GM23338 (cell line): Measurements from ENCODE around the gene CNNM4. TPM values are rescaled to one million over a fixed set of nuclear protein-coding genes. Genes with fewer than 3 reads are reported as not detected.

ENCODE experiments used
- ATAC-seq: fragments of 200-7000 bp; cut with Tn5 transposase; 3 replicates; pipeline ENCODE4 v1.9.1; 2020
- DNase-seq: peaks from one replicate; pipeline ENCODE4 v3.0.0-alpha.2; 2015; ENCODE audit warnings: low spot score
- H2AFZ ChIP-seq: fragments of 200-600 bp; sonication (generic); 2 replicates; pipeline ENCODE4 v1.8.0; 2016; ENCODE audit warnings: antibody characterized with exemption, mild to moderate bottlenecking, moderate library complexity
- H3F3A ChIP-seq: fragments of 200-600 bp; sonication (generic); replicated peaks from 2 replicates; pipeline ENCODE4 v1.8.0; 2017; ENCODE audit warnings: antibody characterized with exemption, mixed run types, low read depth
- H3K27ac ChIP-seq: fragments of 200-600 bp; sonication (generic); 2 replicates; pipeline ENCODE4 v1.6.1; 2016; ENCODE audit warnings: low read depth
- H3K27me3 ChIP-seq: fragments of 200-600 bp; sonication (generic); 2 replicates; pipeline ENCODE4 v1.8.0; 2016; ENCODE audit warnings: mild to moderate bottlenecking, mixed run types, moderate library complexity; ENCODE audit not compliant: insufficient read depth
- H3K36me3 ChIP-seq: fragments of 200-600 bp; sonication (generic); 2 replicates; pipeline ENCODE4 v1.8.0; 2016; ENCODE audit warnings: mild to moderate bottlenecking; ENCODE audit not compliant: insufficient read depth
- H3K4me1 ChIP-seq: fragments of 200-600 bp; sonication (generic); 2 replicates; pipeline ENCODE4 v1.8.0; 2016; ENCODE audit warnings: mild to moderate bottlenecking, moderate library complexity; ENCODE audit not compliant: insufficient read depth
- H3K4me2 ChIP-seq: fragments of 200-600 bp; sonication (generic); 2 replicates; pipeline ENCODE4 v1.7.1; 2017; ENCODE audit warnings: mixed run types
- H3K4me3 ChIP-seq: fragments of 200-600 bp; sonication (generic); 2 replicates; pipeline ENCODE4 v1.6.1; 2016; ENCODE audit warnings: mixed run types
- H3K79me2 ChIP-seq: fragments of 200-600 bp; sonication (generic); replicated peaks from 2 replicates; pipeline ENCODE4 v1.8.0; 2017; ENCODE audit warnings: mild to moderate bottlenecking; ENCODE audit not compliant: insufficient read depth
- H3K9me2 ChIP-seq: fragments of 200-600 bp; sonication (generic); 2 replicates; pipeline ENCODE4 v1.8.0; 2017; ENCODE audit not compliant: insufficient read depth
- H4K20me1 ChIP-seq: fragments of 200-600 bp; sonication (generic); replicated peaks from 2 replicates; pipeline ENCODE4 v1.8.0; 2017; ENCODE audit warnings: mild to moderate bottlenecking; ENCODE audit not compliant: insufficient read depth
- H3K27ac Mint-ChIP-seq: 2 replicates; pipeline ENCODE4 v1.8.0; 2020; ENCODE audit warnings: inconsistent platforms, mild to moderate bottlenecking, moderate library complexity, mixed read lengths
- H3K27me3 Mint-ChIP-seq: 3 replicates; pipeline ENCODE4 v1.8.0; 2022; ENCODE audit warnings: low read depth, mild to moderate bottlenecking, moderate library complexity, mixed read lengths, inconsistent platforms; ENCODE audit not compliant: insufficient read depth, poor library complexity
- H3K36me3 Mint-ChIP-seq: 3 replicates; pipeline ENCODE4 v1.8.0; 2021; ENCODE audit warnings: low read depth, mild to moderate bottlenecking, inconsistent platforms, moderate library complexity, mixed read lengths
- H3K4me1 Mint-ChIP-seq: 3 replicates; pipeline ENCODE4 v1.8.0; 2020; ENCODE audit warnings: mild to moderate bottlenecking, inconsistent platforms, mixed read lengths
- H3K4me3 Mint-ChIP-seq: 3 replicates; pipeline ENCODE4 v1.8.0; 2021; ENCODE audit warnings: moderate library complexity, mild to moderate bottlenecking, inconsistent platforms, mixed read lengths
- H3K9me3 Mint-ChIP-seq: 3 replicates; pipeline ENCODE4 v1.8.0; 2020; ENCODE audit warnings: moderate library complexity, mild to moderate bottlenecking, inconsistent platforms, mixed read lengths
- CREB1 ChIP-seq: fragments of 250-450 bp; sonication (Bioruptor Pico); IDR thresholded peaks from 2 replicates; pipeline ENCODE4 v1.5.0; 2020; ENCODE audit warnings: low read depth, mild to moderate bottlenecking, moderate library complexity
- EZH2 ChIP-seq: fragments of 200-600 bp; sonication (generic); IDR thresholded peaks from one replicate; pipeline ENCODE4 v1.8.0; 2017; ENCODE audit warnings: antibody characterized with exemption, mild to moderate bottlenecking, low read depth; ENCODE audit not compliant: unreplicated experiment
- EZH2phosphoT487 ChIP-seq: fragments of 200-600 bp; sonication (generic); IDR thresholded peaks from one replicate; pipeline ENCODE4 v1.8.1; 2018; ENCODE audit warnings: antibody characterized with exemption; ENCODE audit not compliant: unreplicated experiment
- JUNB ChIP-seq: IDR thresholded peaks from one replicate; pipeline ENCODE4 v1.6.1; 2016; ENCODE audit warnings: antibody characterized with exemption; ENCODE audit not compliant: unreplicated experiment
- NANOG ChIP-seq: IDR thresholded peaks from 2 replicates; pipeline ENCODE4 v1.6.1; 2016; ENCODE audit warnings: antibody characterized with exemption, borderline replicate concordance
- POLR2AphosphoS5 ChIP-seq: IDR thresholded peaks from 2 replicates; pipeline ENCODE4 v1.6.1; 2016; ENCODE audit warnings: antibody characterized with exemption, low read depth
- STAT1 ChIP-seq: IDR thresholded peaks from one replicate; pipeline ENCODE4 v1.6.1; 2016; ENCODE audit warnings: antibody characterized with exemption; ENCODE audit not compliant: unreplicated experiment
- ZNF114 ChIP-seq: fragments of 250-450 bp; sonication (Bioruptor Pico); IDR thresholded peaks from 2 replicates; pipeline ENCODE4 v1.5.0; 2020; ENCODE audit warnings: mild to moderate bottlenecking, moderate library complexity
- polyA plus RNA-seq: library from polyadenylated mRNA; unstranded; fragments of >200 nt; fragmentation: Nextera tagmentation; extraction: Ambion mirVana; gene quantifications from 2 replicates; pipeline ENCODE4 v1.2.1, GENCODE V29; 2016
- total RNA-seq: library from RNA; depleted of rRNA; stranded (reverse); fragments of >200 nt; shearing (Covaris generic); gene quantifications from 2 replicates; pipeline ENCODE4 v1.2.3, GENCODE V29; 2014
- TF ChIP-seq, protein P1 (sequence below): IDR thresholded peaks from 2 replicates; pipeline ENCODE4 v1.6.1; 2016; ENCODE audit warnings: antibody characterized with exemption
- TF ChIP-seq, protein P2 (sequence below), 2 experiments: fragments of 200-600 bp in 1 of 2; sonication (generic) in 1 of 2; conservative IDR thresholded peaks; 2 replicates each; pipeline versions ENCODE4 v1.5.1 to v1.6.1; 2016 to 2017; ENCODE audit warnings: antibody characterized with exemption in 2 of 2, low read depth in 2 of 2, mild to moderate bottlenecking in 2 of 2, moderate library complexity in 1 of 2
- TF ChIP-seq, protein P3 (sequence below): fragments of 250-450 bp; sonication (Bioruptor Pico); IDR thresholded peaks from 2 replicates; pipeline ENCODE4 v1.5.0; 2020; ENCODE audit warnings: mild to moderate bottlenecking, moderate library complexity
- TF ChIP-seq, protein P4 (sequence below): IDR thresholded peaks from one replicate; pipeline ENCODE4 v1.6.1; 2018; ENCODE audit warnings: antibody characterized with exemption; ENCODE audit not compliant: unreplicated experiment

CNNM4 gene
- total and polyA plus RNA-seq, 2 experiments from 2014 or later, result 2.9 to 12.9 TPM

DNA sequence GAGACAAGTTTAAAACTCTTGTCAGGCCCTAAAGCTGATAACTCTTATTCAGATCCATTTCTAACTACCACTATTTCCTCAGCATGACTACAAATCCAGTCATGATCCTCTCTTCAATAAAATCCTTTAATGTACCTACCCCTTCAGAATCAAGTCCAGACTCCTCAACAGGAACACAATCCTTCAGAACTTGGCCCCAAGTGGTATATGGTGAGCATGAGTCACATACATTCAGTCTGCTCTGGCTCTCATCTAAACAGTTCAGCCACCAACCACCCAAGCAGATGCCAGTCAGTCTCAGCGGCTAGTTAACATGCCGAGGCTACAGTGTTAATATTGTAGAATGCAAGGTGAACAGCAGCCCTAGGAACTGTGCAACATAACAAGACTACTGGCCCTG lies 30.5 kb upstream of the CNNM4 start (continued):
- TF ChIP-seq, protein P1, sequence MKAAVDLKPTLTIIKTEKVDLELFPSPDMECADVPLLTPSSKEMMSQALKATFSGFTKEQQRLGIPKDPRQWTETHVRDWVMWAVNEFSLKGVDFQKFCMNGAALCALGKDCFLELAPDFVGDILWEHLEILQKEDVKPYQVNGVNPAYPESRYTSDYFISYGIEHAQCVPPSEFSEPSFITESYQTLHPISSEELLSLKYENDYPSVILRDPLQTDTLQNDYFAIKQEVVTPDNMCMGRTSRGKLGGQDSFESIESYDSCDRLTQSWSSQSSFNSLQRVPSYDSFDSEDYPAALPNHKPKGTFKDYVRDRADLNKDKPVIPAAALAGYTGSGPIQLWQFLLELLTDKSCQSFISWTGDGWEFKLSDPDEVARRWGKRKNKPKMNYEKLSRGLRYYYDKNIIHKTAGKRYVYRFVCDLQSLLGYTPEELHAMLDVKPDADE, result no peak
- TF ChIP-seq NANOG (no peak), JUNB (no peak), STAT1 (no peak)

DNA sequence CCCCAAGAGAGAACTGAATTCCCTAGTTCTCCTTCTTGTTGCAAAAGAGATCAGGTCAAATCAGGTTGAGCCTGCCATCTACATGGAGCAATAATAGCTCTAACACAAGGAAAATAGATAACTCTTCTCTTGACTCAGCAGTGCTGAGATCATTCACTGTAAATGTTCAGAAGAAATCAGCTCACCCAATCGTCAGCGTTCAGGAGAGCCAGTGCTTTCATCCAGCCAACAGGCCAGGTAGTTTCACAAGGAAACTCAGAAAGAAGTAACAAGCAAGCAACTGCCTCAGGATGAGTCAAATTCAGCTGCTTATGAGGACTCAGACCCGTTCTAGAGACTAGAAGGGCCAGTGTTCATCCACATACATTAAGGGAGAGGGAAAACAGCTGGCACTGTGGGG lies 26.8 kb upstream of the CNNM4 start:
- peaks cover 2% of the 10 kb centered on the region; the same call in 1 of the 2 replicates for H3K4me1 ChIP-seq
- H3K4me3 ChIP-seq, result no peak overlapping the region
- no peaks in the 10 kb centered on the region for H3K9me3 Mint-ChIP-seq
- H3K9me2 ChIP-seq, result no peaks in the 10 kb centered on the region
- no peaks in the 10 kb centered on the region for H3K27me3 ChIP-seq
- ATAC-seq (no peak), DNase-seq (no peak)
- TF ChIP-seq, protein P2, sequence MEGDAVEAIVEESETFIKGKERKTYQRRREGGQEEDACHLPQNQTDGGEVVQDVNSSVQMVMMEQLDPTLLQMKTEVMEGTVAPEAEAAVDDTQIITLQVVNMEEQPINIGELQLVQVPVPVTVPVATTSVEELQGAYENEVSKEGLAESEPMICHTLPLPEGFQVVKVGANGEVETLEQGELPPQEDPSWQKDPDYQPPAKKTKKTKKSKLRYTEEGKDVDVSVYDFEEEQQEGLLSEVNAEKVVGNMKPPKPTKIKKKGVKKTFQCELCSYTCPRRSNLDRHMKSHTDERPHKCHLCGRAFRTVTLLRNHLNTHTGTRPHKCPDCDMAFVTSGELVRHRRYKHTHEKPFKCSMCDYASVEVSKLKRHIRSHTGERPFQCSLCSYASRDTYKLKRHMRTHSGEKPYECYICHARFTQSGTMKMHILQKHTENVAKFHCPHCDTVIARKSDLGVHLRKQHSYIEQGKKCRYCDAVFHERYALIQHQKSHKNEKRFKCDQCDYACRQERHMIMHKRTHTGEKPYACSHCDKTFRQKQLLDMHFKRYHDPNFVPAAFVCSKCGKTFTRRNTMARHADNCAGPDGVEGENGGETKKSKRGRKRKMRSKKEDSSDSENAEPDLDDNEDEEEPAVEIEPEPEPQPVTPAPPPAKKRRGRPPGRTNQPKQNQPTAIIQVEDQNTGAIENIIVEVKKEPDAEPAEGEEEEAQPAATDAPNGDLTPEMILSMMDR (conservative IDR thresholded peaks at IDR 0.05; ENCODE audit: low read depth in 2 of 2), result no peak
- no peak for TF ChIP-seq ZNF114 (CRISPR knock-in tag)
- no peak for TF ChIP-seq JUNB
- no peak for TF ChIP-seq CREB1 (CRISPR knock-in tag)
- TF ChIP-seq NANOG, result no peak
- no peak for TF ChIP-seq POLR2AphosphoS5
- no peak for TF ChIP-seq STAT1
- TF ChIP-seq, protein P3, sequence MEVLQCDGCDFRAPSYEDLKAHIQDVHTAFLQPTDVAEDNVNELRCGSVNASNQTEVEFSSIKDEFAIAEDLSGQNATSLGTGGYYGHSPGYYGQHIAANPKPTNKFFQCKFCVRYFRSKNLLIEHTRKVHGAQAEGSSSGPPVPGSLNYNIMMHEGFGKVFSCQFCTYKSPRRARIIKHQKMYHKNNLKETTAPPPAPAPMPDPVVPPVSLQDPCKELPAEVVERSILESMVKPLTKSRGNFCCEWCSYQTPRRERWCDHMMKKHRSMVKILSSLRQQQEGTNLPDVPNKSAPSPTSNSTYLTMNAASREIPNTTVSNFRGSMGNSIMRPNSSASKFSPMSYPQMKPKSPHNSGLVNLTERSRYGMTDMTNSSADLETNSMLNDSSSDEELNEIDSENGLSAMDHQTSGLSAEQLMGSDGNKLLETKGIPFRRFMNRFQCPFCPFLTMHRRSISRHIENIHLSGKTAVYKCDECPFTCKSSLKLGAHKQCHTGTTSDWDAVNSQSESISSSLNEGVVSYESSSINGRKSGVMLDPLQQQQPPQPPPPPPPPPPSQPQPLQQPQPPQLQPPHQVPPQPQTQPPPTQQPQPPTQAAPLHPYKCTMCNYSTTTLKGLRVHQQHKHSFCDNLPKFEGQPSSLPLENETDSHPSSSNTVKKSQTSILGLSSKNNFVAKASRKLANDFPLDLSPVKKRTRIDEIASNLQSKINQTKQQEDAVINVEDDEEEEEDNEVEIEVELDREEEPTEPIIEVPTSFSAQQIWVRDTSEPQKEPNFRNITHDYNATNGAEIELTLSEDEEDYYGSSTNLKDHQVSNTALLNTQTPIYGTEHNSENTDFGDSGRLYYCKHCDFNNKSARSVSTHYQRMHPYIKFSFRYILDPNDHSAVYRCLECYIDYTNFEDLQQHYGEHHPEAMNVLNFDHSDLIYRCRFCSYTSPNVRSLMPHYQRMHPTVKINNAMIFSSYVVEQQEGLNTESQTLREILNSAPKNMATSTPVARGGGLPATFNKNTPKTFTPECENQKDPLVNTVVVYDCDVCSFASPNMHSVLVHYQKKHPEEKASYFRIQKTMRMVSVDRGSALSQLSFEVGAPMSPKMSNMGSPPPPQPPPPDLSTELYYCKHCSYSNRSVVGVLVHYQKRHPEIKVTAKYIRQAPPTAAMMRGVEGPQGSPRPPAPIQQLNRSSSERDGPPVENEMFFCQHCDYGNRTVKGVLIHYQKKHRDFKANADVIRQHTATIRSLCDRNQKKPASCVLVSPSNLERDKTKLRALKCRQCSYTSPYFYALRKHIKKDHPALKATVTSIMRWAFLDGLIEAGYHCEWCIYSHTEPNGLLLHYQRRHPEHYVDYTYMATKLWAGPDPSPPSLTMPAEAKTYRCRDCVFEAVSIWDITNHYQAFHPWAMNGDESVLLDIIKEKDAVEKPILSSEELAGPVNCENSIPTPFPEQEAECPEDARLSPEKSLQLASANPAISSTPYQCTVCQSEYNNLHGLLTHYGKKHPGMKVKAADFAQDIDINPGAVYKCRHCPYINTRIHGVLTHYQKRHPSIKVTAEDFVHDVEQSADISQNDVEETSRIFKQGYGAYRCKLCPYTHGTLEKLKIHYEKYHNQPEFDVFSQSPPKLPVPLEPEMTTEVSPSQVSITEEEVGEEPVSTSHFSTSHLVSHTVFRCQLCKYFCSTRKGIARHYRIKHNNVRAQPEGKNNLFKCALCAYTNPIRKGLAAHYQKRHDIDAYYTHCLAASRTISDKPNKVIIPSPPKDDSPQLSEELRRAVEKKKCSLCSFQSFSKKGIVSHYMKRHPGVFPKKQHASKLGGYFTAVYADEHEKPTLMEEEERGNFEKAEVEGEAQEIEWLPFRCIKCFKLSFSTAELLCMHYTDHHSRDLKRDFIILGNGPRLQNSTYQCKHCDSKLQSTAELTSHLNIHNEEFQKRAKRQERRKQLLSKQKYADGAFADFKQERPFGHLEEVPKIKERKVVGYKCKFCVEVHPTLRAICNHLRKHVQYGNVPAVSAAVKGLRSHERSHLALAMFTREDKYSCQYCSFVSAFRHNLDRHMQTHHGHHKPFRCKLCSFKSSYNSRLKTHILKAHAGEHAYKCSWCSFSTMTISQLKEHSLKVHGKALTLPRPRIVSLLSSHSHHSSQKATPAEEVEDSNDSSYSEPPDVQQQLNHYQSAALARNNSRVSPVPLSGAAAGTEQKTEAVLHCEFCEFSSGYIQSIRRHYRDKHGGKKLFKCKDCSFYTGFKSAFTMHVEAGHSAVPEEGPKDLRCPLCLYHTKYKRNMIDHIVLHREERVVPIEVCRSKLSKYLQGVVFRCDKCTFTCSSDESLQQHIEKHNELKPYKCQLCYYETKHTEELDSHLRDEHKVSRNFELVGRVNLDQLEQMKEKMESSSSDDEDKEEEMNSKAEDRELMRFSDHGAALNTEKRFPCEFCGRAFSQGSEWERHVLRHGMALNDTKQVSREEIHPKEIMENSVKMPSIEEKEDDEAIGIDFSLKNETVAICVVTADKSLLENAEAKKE (CRISPR knock-in tag), result no peak
- TF ChIP-seq EZH2phosphoT487, result no peak
- TF ChIP-seq EZH2, result no peak
- TF ChIP-seq, protein P1, result no peak
- TF ChIP-seq, protein P4, sequence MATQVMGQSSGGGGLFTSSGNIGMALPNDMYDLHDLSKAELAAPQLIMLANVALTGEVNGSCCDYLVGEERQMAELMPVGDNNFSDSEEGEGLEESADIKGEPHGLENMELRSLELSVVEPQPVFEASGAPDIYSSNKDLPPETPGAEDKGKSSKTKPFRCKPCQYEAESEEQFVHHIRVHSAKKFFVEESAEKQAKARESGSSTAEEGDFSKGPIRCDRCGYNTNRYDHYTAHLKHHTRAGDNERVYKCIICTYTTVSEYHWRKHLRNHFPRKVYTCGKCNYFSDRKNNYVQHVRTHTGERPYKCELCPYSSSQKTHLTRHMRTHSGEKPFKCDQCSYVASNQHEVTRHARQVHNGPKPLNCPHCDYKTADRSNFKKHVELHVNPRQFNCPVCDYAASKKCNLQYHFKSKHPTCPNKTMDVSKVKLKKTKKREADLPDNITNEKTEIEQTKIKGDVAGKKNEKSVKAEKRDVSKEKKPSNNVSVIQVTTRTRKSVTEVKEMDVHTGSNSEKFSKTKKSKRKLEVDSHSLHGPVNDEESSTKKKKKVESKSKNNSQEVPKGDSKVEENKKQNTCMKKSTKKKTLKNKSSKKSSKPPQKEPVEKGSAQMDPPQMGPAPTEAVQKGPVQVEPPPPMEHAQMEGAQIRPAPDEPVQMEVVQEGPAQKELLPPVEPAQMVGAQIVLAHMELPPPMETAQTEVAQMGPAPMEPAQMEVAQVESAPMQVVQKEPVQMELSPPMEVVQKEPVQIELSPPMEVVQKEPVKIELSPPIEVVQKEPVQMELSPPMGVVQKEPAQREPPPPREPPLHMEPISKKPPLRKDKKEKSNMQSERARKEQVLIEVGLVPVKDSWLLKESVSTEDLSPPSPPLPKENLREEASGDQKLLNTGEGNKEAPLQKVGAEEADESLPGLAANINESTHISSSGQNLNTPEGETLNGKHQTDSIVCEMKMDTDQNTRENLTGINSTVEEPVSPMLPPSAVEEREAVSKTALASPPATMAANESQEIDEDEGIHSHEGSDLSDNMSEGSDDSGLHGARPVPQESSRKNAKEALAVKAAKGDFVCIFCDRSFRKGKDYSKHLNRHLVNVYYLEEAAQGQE, result no peak
- H4K20me1 ChIP-seq, result peaks cover 18% of the 10 kb centered on the region
- H3K36me3 ChIP-seq, result peaks cover 57% of the 10 kb centered on the region
- H3K4me3 Mint-ChIP-seq, result no peak overlapping the region
- peaks cover 62% of the 10 kb centered on the region for H3K36me3 Mint-ChIP-seq
- H3K27ac ChIP-seq, result no peak overlapping the region
- H3F3A ChIP-seq, result no peaks in the 10 kb centered on the region
- H3K27me3 Mint-ChIP-seq, result peaks cover 2% of the 10 kb centered on the region
- no peak overlapping the region for H2AFZ ChIP-seq
- no peak overlapping the region for H3K4me2 ChIP-seq
- no peak overlapping the region for H3K27ac Mint-ChIP-seq
- peaks cover 39% of the 10 kb centered on the region for H3K79me2 ChIP-seq
- peaks cover 1% of the 10 kb centered on the region; the same call in 1 of the 3 replicates for H3K4me1 Mint-ChIP-seq
